ENCODE data around the gene ENPP6. TPM values are rescaled to one million over a fixed set of nuclear protein-coding genes. Genes with fewer than 3 reads are reported as not detected.

ENPP6 gene
- polyA plus RNA-seq, 1 donor, result 3.2 TPM

DNA sequence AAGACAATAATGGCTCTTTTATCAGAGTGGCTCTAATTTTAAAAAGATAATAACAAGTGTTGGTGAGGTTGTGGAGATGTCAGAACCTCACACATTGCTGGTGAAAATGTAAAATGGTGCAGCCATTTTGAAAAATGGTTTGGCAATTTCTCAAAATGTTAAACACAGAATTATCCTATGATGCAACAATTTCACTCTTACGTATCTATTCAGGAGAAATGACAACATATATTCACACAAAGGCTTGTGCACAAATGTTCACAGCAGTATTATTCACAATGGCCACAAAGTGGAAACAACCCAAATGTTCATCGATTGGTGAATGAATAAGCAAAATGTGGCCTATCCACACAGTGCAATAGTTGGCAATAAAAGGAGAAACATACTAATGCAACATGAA lies 24.7 kb downstream of the ENPP6 start:
- Histone ChIP-seq H3K4me3 (ENCODE audit: low read length) (no peak overlapping the region), H3K36me3 (ENCODE audit: control insufficient read depth, insufficient read depth, low read length) (no peaks in the 10 kb centered on the region), H3K4me1 (ENCODE audit: control insufficient read depth, insufficient read depth, low read length) (no peaks in the 10 kb centered on the region), H3K9me3 (ENCODE audit: control insufficient read depth, low read depth, low read length) (no peaks in the 10 kb centered on the region), H3K27ac (ENCODE audit: low read length) (no peak overlapping the region), H3K27me3 (ENCODE audit: control insufficient read depth, insufficient read depth, low read length) (no peaks in the 10 kb centered on the region)
- WGBS (ENCODE audit: insufficient coverage, low lambda C conversion rate), result no CpG with 5 or more reads among the region's 2 CpGs
- no peak for DNase-seq

DNA sequence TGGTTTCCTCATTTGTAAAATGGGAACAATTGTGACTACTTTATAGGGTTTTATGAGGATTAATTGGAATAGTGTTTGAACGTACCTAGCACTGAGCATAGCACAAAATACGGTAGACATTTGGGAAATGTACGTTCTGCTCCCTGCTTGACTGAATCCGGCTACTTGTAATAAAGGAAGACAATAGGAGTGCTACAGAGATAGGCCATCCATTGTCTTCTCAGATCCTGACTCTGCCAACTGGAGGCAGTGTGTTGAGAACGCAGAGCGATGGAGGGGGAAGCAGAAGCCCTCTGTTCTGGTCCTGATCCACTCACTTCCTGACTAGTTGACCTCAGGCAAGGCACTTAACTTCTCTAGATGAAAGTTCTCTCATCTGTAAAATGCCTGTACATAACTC lies 26.4 kb downstream of the ENPP6 start:
- WGBS (ENCODE audit: insufficient coverage, low lambda C conversion rate), result 93% methylated on average over 2 of the region's 6 CpGs
- no peaks in the 10 kb centered on the region for H3K36me3 ChIP-seq (ENCODE audit: control insufficient read depth, insufficient read depth, low read length)
- no peak for DNase-seq
- H3K4me1 ChIP-seq (ENCODE audit: control insufficient read depth, insufficient read depth, low read length), result no peaks in the 10 kb centered on the region
- H3K27me3 ChIP-seq (ENCODE audit: control insufficient read depth, insufficient read depth, low read length), result no peaks in the 10 kb centered on the region
- no peak overlapping the region for H3K4me3 ChIP-seq (ENCODE audit: low read length)
- H3K9me3 ChIP-seq (ENCODE audit: control insufficient read depth, low read depth, low read length), result no peaks in the 10 kb centered on the region
- H3K27ac ChIP-seq (ENCODE audit: low read length), result no peak overlapping the region

DNA sequence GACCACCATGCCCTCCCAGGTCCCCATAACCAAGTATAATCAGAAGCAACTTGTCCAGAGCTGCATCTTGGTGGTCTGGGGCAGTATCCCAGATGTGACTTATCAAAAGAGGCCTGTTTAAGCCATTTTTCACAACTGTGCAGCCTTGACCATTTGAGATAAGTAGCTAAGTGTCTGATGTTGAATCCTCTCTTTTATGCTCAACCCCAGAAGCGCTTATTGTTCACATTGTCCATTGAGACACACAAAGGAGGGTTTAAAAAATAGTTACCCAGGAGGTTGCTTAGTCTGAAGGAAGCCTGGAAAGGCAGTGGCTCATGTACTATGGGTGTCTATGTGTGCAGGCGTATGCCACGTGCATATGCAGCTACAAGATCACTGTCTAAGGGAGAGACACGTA lies 27.0 kb downstream of the ENPP6 start:
- Histone ChIP-seq H3K4me3 (ENCODE audit: low read length) (no peak overlapping the region), H3K9me3 (ENCODE audit: control insufficient read depth, low read depth, low read length) (no peaks in the 10 kb centered on the region), H3K27me3 (ENCODE audit: control insufficient read depth, insufficient read depth, low read length) (no peaks in the 10 kb centered on the region), H3K36me3 (ENCODE audit: control insufficient read depth, insufficient read depth, low read length) (no peaks in the 10 kb centered on the region), H3K4me1 (ENCODE audit: control insufficient read depth, insufficient read depth, low read length) (no peaks in the 10 kb centered on the region), H3K27ac (ENCODE audit: low read length) (no peak overlapping the region)
- DNase-seq, result no peak
- 100% methylated on average over 1 of the region's 4 CpGs for WGBS (ENCODE audit: insufficient coverage, low lambda C conversion rate)

DNA sequence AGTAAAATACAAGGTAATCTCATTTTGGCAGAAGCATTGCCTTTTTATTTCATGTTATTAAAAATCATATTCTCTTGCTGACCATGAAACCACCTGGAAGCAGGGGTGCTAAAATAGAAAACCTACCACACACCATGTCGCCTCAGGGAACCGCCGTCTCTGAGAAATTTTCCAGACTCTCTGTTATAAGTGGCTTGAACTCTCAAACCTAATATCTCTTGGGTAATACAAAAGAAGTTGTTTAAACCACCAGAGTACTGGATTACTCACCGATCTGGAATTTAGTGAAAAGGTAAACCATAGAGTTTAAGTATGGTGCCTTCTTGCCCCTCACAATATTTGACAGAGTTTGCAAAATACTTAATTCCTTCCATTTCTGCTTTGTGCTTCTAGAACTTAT lies 27.7 kb downstream of the ENPP6 start:
- Histone ChIP-seq H3K4me3 (ENCODE audit: low read length) (no peak overlapping the region), H3K27ac (ENCODE audit: low read length) (no peak overlapping the region), H3K36me3 (ENCODE audit: control insufficient read depth, insufficient read depth, low read length) (no peaks in the 10 kb centered on the region), H3K27me3 (ENCODE audit: control insufficient read depth, insufficient read depth, low read length) (no peaks in the 10 kb centered on the region), H3K4me1 (ENCODE audit: control insufficient read depth, insufficient read depth, low read length) (no peaks in the 10 kb centered on the region), H3K9me3 (ENCODE audit: control insufficient read depth, low read depth, low read length) (no peaks in the 10 kb centered on the region)
- WGBS (ENCODE audit: insufficient coverage, low lambda C conversion rate), result no CpG with 5 or more reads among the region's 4 CpGs
- DNase-seq, result no peak

DNA sequence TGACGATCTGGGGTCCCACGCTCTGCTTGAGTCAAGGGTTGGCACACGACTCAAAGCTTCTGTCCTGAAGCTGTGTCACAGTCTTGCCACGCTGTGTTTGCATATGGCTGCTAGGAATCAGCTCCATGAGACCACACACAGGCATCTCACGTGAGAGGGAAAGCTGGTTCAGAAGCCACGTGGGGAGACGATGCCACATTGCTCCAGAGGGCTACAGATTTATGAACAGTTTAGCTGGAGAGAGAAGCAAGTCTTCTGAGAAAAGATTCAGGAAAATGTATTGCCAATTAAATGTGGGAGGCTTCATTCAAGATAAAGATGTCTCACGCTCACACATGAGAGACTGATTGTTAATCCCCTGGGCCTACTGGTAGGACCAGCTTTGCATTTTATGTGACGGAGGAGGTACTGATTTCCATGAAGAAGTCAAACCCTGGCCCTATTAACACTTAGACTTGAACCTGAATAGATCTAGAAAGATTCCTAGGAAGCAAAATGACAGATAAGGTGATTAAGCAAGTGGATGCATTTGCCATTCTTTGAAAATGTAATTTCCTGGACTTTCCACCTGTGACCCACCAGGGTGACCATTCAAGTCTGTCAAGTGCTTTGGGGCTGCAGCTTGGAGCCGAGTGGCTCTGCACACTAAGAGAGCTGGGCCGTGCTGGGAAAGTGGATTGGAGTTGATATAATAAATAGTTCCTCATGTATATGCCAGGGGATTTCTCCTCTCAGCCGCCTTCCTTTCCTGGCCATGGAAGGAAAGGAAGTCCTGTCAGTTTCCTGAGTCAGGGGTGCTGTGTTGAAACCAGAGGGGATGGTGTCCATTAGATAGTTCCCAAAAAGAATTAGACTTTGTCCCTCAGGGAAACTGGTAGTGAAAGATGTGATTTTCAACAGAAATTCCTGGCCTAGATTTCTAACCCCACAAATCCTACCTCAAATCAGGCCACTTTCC lies 29.0 kb downstream of the ENPP6 start:
- H3K36me3 ChIP-seq (ENCODE audit: control insufficient read depth, insufficient read depth, low read length), result no peaks in the 10 kb centered on the region
- H3K9me3 ChIP-seq (ENCODE audit: control insufficient read depth, low read depth, low read length), result no peaks in the 10 kb centered on the region
- no peak for DNase-seq
- H3K27me3 ChIP-seq (ENCODE audit: control insufficient read depth, insufficient read depth, low read length), result peaks cover 5% of the 10 kb centered on the region
- WGBS (ENCODE audit: insufficient coverage, low lambda C conversion rate), result no CpG with 5 or more reads among the region's 12 CpGs
- no peak overlapping the region for H3K4me3 ChIP-seq (ENCODE audit: low read length)
- no peak overlapping the region for H3K27ac ChIP-seq (ENCODE audit: low read length)
- no peaks in the 10 kb centered on the region for H3K4me1 ChIP-seq (ENCODE audit: control insufficient read depth, insufficient read depth, low read length)

DNA sequence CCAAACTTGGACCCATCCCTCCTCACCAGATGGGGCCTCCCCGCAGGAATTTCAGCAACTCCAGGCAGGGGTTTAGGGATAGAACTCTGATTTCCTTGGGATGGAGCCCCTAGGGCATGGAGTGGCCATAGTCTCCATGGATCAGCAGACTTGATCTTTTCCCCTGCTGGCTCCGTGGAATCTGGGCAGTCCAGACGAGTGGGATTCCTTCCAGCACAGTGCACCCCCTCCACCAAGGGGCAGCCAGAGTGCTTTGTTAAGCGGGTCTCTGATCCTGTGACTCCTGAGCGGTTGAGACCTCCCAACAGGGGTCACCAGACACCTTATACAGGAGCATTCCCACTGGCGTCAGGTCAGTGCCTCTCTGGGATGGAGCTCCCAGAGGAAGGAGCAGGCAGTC lies 40.4 kb downstream of the ENPP6 start:
- Histone ChIP-seq H3K27me3 (ENCODE audit: control insufficient read depth, insufficient read depth, low read length) (peaks cover 2% of the 10 kb centered on the region), H3K9me3 (ENCODE audit: control insufficient read depth, low read depth, low read length) (no peaks in the 10 kb centered on the region), H3K4me1 (ENCODE audit: control insufficient read depth, insufficient read depth, low read length) (no peaks in the 10 kb centered on the region), H3K36me3 (ENCODE audit: control insufficient read depth, insufficient read depth, low read length) (no peaks in the 10 kb centered on the region), H3K4me3 (ENCODE audit: low read length) (no peak overlapping the region), H3K27ac (ENCODE audit: low read length) (no peak overlapping the region)
- DNase-seq, result no peak
- no CpG with 5 or more reads among the region's 6 CpGs for WGBS (ENCODE audit: insufficient coverage, low lambda C conversion rate)

DNA sequence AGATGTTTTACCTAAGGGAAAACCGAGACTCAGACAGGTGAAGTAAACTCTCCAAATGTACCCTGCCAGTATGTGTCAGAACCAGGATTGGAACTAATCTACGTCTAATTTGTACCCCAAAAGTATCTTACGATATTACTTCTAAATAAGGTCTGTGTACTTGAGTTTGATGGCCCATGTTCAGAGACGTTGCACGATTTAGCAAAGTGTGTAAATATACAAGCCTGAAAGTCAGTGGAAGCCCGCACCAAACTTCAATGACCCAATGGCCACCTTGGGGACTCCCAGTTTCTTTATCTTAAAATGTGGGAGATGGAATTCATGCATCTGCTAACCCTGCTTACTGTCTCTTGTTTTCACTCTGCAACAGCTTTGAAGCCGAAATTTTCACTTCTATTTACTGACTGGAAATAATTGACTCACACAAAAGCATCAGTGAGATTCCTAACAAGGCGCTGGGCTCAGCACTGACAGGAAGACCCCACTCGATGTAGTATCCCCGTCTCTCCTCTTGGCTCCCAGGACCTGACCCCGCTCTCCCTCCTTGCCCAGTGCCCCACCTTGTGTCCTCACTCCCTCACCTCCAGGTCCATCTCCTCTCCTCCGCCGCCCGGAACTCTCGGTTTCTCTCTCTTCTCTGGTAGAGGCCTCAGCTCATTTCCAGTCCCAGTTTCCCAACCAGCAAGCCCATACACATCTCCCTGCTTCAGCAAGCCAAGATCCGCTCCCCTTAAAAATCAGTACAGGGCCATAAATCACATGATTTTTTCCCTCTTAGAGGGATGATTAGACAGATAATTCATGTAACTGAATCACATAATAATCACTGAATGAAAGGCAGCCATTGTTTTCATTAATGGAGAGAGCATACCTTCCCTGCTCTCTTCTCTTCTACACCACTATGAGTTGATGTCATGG lies 42.8 kb downstream of the ENPP6 start:
- Histone ChIP-seq H3K36me3 (ENCODE audit: control insufficient read depth, insufficient read depth, low read length) (no peaks in the 10 kb centered on the region), H3K4me3 (ENCODE audit: low read length) (no peak overlapping the region), H3K27ac (ENCODE audit: low read length) (no peak overlapping the region), H3K9me3 (ENCODE audit: control insufficient read depth, low read depth, low read length) (no peaks in the 10 kb centered on the region), H3K4me1 (ENCODE audit: control insufficient read depth, insufficient read depth, low read length) (no peaks in the 10 kb centered on the region), H3K27me3 (ENCODE audit: control insufficient read depth, insufficient read depth, low read length) (peaks cover 3% of the 10 kb centered on the region)
- DNase-seq, result no peak
- WGBS (ENCODE audit: insufficient coverage, low lambda C conversion rate), result 78% methylated on average over 10 of the region's 16 CpGs

DNA sequence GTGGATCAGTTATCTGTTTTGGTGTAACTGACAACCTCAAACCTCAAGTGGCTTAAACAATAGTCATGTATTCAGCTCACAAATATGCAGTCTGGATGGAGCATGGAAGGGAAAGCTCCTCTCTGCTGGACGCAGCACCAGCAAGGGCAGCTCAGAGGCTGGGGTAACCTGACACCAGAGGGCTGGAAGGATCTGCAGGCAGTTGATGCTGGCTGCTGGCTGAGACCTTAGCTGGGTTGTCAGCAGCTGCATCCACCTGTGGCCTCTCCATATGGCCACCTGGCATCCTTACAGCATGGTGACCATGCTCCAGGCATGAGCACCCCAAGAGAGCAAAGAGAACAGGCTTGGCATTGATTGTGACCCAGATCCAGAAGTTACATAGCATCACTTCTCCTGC lies 46.7 kb downstream of the ENPP6 start:
- no peaks in the 10 kb centered on the region for H3K4me1 ChIP-seq (ENCODE audit: control insufficient read depth, insufficient read depth, low read length)
- no CpG with 5 or more reads among the region's 1 CpG for WGBS (ENCODE audit: insufficient coverage, low lambda C conversion rate)
- DNase-seq, result no peak

DNA sequence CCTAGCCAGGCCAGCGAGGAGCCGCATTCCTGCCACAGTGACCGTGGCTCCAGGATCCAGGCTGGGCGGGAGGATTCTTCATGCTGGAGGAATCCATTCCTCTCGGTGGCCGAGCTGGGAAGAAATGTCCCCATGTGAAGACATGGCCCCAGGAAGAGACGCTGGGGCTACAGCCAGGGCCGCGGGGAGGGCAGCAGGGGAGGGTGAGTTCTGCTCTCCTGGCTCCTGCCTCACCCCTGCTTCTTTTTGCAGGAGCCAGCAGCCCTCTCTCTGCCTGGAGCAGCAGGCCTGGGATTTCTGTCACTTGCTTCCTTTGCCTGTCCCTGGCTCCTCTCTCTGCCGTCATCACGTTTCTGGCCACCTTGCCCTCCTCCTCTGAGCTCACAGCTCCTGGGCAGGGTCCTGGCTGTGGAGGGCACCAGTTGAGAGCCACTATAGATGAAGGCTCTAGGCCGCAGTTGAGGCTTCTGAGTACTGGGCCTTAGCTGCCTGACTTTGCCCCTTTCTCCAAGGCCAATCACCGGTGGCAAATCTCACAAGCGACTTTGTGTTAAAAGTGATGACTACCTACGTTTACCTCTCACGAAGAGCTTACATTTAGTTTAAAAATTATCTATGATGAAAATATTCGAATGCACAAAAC lies 48.3 kb downstream of the ENPP6 start:
- H3K36me3 ChIP-seq (ENCODE audit: control insufficient read depth, insufficient read depth, low read length), result no peaks in the 10 kb centered on the region
- 100% methylated on average over 1 of the region's 17 CpGs for WGBS (ENCODE audit: insufficient coverage, low lambda C conversion rate)

More for the DNA sequence above, 46.7 kb downstream of the ENPP6 start:
- no peak overlapping the region for H3K27ac ChIP-seq (ENCODE audit: low read length)
- H3K27me3 ChIP-seq (ENCODE audit: control insufficient read depth, insufficient read depth, low read length), result peaks cover 26% of the 10 kb centered on the region
- no peaks in the 10 kb centered on the region for H3K36me3 ChIP-seq (ENCODE audit: control insufficient read depth, insufficient read depth, low read length)
- no peaks in the 10 kb centered on the region for H3K9me3 ChIP-seq (ENCODE audit: control insufficient read depth, low read depth, low read length)
- no peak overlapping the region for H3K4me3 ChIP-seq (ENCODE audit: low read length)

DNA sequence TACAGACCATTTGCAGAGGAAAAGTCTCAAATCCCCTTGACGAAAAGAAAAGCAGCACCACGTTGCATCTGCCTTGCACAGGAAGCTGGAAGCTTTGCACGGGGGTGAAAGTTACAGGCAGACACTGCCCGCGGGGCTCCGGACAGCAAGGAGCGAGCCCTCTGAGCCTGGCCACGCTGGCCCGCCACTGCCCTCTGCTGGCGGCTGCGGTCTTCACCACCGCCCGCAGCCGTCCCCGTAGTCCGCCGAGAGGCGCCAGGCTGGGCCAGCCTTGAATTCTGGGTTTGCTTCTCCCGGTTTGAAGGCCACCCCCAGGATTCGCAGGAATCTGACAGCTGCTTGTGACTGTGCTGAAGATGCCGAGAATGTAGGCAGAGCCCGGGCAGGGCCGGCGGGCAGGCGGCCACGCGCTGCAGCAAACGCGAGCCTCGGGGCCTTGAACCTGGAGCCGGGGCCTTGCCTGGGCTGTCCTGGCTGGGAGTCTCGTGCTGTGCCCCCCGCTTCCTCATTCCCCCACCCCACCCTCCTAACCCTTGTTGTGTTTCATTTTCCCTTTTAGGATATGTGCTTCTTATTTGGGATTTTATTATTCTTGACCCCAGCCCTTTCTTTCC lies 49.2 kb downstream of the ENPP6 start:
- Histone ChIP-seq H3K27me3 (ENCODE audit: control insufficient read depth, insufficient read depth, low read length) (peaks cover 32% of the 10 kb centered on the region), H3K4me3 (ENCODE audit: low read length) (no peak overlapping the region), H3K36me3 (ENCODE audit: control insufficient read depth, insufficient read depth, low read length) (no peaks in the 10 kb centered on the region), H3K27ac (ENCODE audit: low read length) (no peak overlapping the region), H3K9me3 (ENCODE audit: control insufficient read depth, low read depth, low read length) (no peaks in the 10 kb centered on the region), H3K4me1 (ENCODE audit: control insufficient read depth, insufficient read depth, low read length) (no peaks in the 10 kb centered on the region)
- DNase-seq, result peak; percentile 49 to 61
- WGBS (ENCODE audit: insufficient coverage, low lambda C conversion rate), result no CpG with 5 or more reads among the region's 33 CpGs

More for the DNA sequence above, 48.3 kb downstream of the ENPP6 start:
- no peaks in the 10 kb centered on the region for H3K9me3 ChIP-seq (ENCODE audit: control insufficient read depth, low read depth, low read length)
- H3K4me1 ChIP-seq (ENCODE audit: control insufficient read depth, insufficient read depth, low read length), result no peaks in the 10 kb centered on the region
- peaks cover 32% of the 10 kb centered on the region for H3K27me3 ChIP-seq (ENCODE audit: control insufficient read depth, insufficient read depth, low read length)
- DNase-seq, result no peak
- H3K27ac ChIP-seq (ENCODE audit: low read length), result no peak overlapping the region
- H3K4me3 ChIP-seq (ENCODE audit: low read length), result no peak overlapping the region

Data from large intestine (tissue), 3 donors.